ACC112 (cell line): ENCODE data around the gene USH2A.
A peak's percentile ranks its signal among the peaks of the same experiment; 100 is the strongest.

Experiments used
- H2AFZ ChIP-seq: fragments of 200-600 bp; sonication (generic); one replicate; pipeline ENCODE4 v1.6.0; 2017; ENCODE audit warnings: antibody characterized with exemption, low read length; ENCODE audit not compliant: unreplicated experiment
- H3K27ac ChIP-seq: fragments of 200-600 bp; sonication (generic); 2 replicates; pipeline ENCODE4 v1.5.1; 2014; ENCODE audit warnings: low read depth, mild to moderate bottlenecking, antibody characterized with exemption, low read length, moderate library complexity
- H3K27me3 ChIP-seq: fragments of 200-600 bp; sonication (generic); 2 replicates; pipeline ENCODE4 v1.6.1; 2014; ENCODE audit warnings: mild to moderate bottlenecking, antibody characterized with exemption, low read length, moderate library complexity, mixed read lengths; ENCODE audit not compliant: insufficient read depth
- H3K36me3 ChIP-seq: fragments of 200-600 bp; sonication (generic); 2 replicates; pipeline ENCODE4 v1.6.1; 2016; ENCODE audit warnings: mild to moderate bottlenecking, antibody characterized with exemption, low read length, moderate library complexity, mixed read lengths; ENCODE audit not compliant: insufficient read depth
- H3K4me1 ChIP-seq: fragments of 200-600 bp; sonication (generic); one replicate; pipeline ENCODE4 v1.6.1; 2016; ENCODE audit warnings: low read length, mixed read lengths; ENCODE audit not compliant: insufficient read depth, unreplicated experiment, control insufficient read depth
- H3K4me3 ChIP-seq: fragments of 200-600 bp; sonication (generic); 2 replicates; pipeline ENCODE4 v1.5.1; 2014; ENCODE audit warnings: mild to moderate bottlenecking, low read depth, low read length
- H3K79me2 ChIP-seq: fragments of 200-600 bp; sonication (generic); one replicate; pipeline ENCODE4 v1.6.0; 2016; ENCODE audit warnings: low read length; ENCODE audit not compliant: control insufficient read depth, unreplicated experiment, insufficient read depth

The USH2A gene

DNA sequence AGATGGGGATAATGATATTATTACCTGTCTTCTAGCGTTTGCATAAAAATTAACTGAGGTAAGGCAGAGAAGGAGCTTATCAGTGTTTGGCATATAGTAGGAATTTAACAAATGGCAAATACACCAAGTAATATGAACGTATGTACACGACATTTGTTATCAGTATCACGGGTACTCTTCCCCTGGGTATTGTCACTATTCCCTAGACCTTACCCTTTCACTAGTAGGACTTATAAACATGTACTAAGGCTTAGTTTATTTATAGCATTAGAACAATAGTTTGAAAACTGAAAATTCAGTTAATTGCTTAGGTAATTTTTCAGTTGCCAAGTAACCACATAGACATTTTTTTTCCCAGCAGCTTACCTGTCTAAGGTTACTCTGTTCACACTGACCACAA is 669.1 kb downstream of the USH2A start:
- peaks cover 10% of the 10 kb centered on the region for H3K4me1 ChIP-seq
- no peaks in the 10 kb centered on the region for H3K27me3 ChIP-seq
- no peak overlapping the region for H3K4me3 ChIP-seq
- H3K27ac ChIP-seq, result no peak overlapping the region
- no peaks in the 10 kb centered on the region for H3K79me2 ChIP-seq
- H2AFZ ChIP-seq, result no peak overlapping the region
- no peaks in the 10 kb centered on the region for H3K36me3 ChIP-seq

DNA sequence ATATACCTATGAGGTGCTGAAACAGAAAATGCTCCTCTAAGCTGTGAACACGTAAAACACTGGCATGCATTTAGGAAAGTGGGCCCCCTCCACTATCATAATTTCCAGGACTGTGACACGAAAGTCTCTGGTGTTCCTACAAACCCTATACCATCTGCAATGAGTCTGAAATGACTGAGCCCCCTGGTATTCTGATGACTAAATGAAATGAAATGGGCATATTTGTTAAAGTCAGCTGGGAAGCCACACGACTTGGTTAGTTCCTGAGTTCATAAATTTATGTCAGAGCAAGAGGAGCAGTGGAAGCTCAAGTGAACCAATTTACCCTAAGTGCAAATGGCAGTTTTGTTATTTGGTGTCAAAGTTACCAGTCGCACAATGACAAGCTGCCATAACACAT is 673.8 kb downstream of the USH2A start:
- Histone ChIP-seq H2AFZ (peak overlapping the region; percentile 57), H3K4me1 (peaks cover 14% of the 10 kb centered on the region)

DNA sequence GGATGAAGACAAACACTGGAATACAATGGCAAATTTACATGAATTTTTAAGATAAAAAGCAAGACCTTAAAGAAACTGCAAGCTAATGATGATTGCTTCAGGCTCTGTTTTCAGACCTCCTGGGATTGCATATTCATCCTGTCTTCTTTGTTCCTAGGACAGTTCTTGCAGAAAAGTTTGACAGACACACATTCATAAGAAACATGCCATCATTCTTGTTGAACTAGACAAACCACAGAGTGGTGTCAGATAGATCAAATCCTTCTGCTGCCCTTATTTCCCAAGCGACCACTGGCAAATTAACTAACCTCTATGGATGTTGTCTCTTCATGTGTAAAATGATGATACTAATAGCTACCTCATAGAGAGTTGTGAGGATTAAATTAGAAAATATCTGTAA is 674.8 kb downstream of the USH2A start:
- Histone ChIP-seq H3K27ac (no peak overlapping the region), H3K36me3 (no peaks in the 10 kb centered on the region), H3K4me1 (peaks cover 14% of the 10 kb centered on the region), H3K79me2 (no peaks in the 10 kb centered on the region), H3K4me3 (no peak overlapping the region), H3K27me3 (no peaks in the 10 kb centered on the region), H2AFZ (no peak overlapping the region)

More for the DNA sequence above, 673.8 kb downstream of the USH2A start:
- H3K36me3 ChIP-seq, result no peaks in the 10 kb centered on the region
- no peak overlapping the region for H3K27ac ChIP-seq
- no peaks in the 10 kb centered on the region for H3K27me3 ChIP-seq
- H3K4me3 ChIP-seq, result no peak overlapping the region
- no peaks in the 10 kb centered on the region for H3K79me2 ChIP-seq

DNA sequence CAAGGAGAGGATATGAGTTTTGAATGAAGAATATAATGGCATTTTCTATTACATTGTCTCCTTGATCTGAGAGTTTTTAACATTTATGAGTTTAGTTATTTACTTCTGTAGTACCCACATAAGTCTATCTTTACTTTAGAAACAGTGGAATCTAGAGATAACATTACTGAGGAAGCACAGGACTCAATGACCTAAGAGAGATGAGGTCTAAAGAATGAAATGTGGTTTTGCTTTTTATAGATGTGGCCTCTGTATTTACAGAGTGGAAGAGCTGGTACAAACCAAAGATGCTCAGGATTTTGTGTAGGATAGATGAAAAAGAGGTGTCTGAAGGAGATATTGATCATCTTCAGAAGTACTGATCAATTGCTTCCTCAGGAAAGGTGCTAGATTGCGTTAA is 678.8 kb downstream of the USH2A start:
- no peak overlapping the region for H3K27ac ChIP-seq
- no peaks in the 10 kb centered on the region for H3K27me3 ChIP-seq
- peaks cover 8% of the 10 kb centered on the region for H3K4me1 ChIP-seq
- H3K79me2 ChIP-seq, result no peaks in the 10 kb centered on the region
- H3K36me3 ChIP-seq, result no peaks in the 10 kb centered on the region
- H2AFZ ChIP-seq, result no peak overlapping the region
- no peak overlapping the region for H3K4me3 ChIP-seq

DNA sequence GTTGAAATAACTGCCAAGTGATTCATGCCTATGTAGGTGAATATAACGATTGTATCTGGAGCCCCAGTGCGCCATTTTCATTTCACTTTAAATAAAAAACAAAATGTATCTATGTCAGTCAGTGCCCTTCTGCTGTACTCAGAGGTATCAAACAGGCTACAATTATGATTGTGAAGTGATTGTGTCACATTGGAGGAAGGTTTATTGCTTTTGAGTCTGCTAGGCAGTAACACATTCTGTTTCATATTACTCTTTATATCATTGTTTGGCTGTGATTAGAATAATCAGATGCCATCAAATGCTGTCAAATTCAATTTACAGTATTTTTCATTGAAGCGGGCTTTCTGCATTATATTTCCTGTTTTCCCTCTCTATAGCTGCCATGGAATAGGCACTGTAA is 684.2 kb downstream of the USH2A start:
- Histone ChIP-seq H3K27me3 (no peaks in the 10 kb centered on the region), H3K4me1 (no peaks in the 10 kb centered on the region), H3K4me3 (no peak overlapping the region), H2AFZ (no peak overlapping the region), H3K36me3 (no peaks in the 10 kb centered on the region), H3K27ac (no peak overlapping the region), H3K79me2 (no peaks in the 10 kb centered on the region)

DNA sequence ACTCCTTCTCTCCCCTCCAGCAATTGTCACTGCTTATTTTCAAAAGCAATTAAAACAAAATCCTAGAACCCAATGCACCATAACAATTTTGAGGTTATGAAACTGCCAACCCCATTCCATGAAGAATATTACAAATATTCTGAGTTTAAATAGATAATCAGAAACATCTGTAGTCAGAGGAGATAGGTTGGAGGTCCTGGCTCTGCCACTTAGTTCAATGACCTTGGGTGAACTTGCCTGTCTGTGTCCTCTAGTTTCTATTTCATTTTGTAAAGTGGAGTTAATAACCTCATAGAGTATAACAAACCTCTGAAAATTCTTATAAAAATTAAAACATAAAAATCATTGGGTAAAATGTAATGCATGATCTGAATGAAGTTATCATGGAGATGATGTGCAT is 691.5 kb downstream of the USH2A start:
- Histone ChIP-seq H3K27ac (no peak overlapping the region), H3K27me3 (no peaks in the 10 kb centered on the region), H3K79me2 (no peaks in the 10 kb centered on the region)

DNA sequence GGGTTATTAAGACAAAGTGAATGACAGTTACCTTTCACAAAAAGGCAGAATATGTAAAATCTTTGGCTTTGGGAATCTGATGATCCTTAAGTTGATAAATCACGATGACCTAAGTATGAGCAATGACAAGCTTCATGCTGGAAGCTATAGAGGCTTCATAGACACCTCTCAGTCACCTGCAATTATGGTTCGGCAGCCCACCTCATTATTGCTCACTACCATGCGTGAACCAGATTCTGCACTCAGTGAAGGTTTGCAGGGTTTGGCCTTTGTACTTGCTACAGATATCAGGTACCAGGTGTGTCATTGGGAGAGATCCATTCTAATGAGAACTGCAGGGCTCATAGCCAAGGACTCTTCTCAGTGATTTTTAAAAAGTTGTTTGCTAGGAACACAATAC is 692.6 kb downstream of the USH2A start:
- no peak overlapping the region for H2AFZ ChIP-seq
- H3K4me3 ChIP-seq, result no peak overlapping the region
- H3K27me3 ChIP-seq, result no peaks in the 10 kb centered on the region
- H3K79me2 ChIP-seq, result no peaks in the 10 kb centered on the region
- H3K27ac ChIP-seq, result no peak overlapping the region
- no peaks in the 10 kb centered on the region for H3K36me3 ChIP-seq
- H3K4me1 ChIP-seq, result no peaks in the 10 kb centered on the region

More for the DNA sequence above, 691.5 kb downstream of the USH2A start:
- no peak overlapping the region for H3K4me3 ChIP-seq
- no peak overlapping the region for H2AFZ ChIP-seq
- no peaks in the 10 kb centered on the region for H3K36me3 ChIP-seq
- H3K4me1 ChIP-seq, result no peaks in the 10 kb centered on the region

DNA sequence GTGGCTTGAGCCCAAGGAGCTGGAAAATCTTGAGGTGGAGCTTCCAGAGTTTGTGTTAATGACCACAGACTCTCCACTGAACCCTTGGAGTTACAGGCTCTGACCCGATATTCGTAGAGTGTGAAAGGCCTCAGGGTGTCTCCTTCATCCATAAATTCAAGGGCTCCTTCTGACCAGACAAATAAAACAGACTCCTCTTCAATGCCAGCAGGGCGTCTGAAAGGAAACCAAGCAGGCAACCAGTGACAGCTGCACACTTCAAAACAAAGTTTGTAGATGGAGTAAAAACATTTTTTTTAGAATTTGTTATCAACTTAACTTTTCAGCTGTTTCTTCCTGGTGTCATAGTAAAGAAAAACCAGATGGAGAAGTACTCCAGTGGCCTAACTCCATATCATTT is 695.1 kb downstream of the USH2A start:
- H3K4me3 ChIP-seq, result no peak overlapping the region
- H2AFZ ChIP-seq, result no peak overlapping the region
- no peak overlapping the region for H3K27ac ChIP-seq
- no peaks in the 10 kb centered on the region for H3K79me2 ChIP-seq
- H3K4me1 ChIP-seq, result no peaks in the 10 kb centered on the region
- H3K36me3 ChIP-seq, result no peaks in the 10 kb centered on the region
- H3K27me3 ChIP-seq, result no peaks in the 10 kb centered on the region

DNA sequence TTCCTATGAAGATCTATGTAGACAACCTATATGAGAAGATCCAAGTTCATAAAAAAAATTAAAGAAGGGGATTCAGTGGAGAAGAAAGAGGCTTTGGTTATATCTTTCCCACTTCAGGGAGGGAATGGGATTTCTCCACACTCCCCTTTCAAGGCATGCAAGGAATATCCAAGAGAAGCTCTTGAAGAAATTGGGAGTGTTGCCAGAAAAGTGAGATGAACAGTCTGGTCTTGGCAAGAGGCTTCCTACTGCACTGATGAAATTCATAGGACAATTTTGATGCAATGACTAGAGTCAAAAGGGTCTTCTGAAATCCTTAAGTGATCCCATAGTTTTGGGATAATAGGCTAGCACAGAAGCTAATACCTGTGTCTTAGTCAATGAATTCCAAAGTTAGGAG is 703.1 kb downstream of the USH2A start:
- Histone ChIP-seq H3K27me3 (no peaks in the 10 kb centered on the region), H3K79me2 (no peaks in the 10 kb centered on the region), H3K4me1 (no peaks in the 10 kb centered on the region), H3K4me3 (no peak overlapping the region), H2AFZ (no peak overlapping the region), H3K27ac (no peak overlapping the region), H3K36me3 (no peaks in the 10 kb centered on the region)

DNA sequence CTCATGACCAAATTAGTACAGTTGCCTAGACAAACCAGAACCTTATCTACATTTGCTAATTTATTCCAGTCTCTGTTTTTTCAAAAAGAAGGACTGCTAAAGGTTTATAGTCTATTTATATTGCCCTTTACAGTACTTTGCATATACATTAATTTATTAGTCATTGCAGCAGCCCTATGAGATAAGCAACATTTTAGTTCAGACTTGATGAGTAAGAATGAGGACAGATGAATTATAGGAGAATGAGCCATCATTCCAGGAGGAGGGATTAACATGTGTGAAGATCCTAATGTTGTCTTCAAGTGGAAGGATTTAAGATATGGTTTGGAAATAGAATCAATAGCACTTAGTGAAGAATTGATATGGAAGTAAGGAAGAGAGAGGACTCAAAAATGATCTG is 703.7 kb downstream of the USH2A start:
- H3K27me3 ChIP-seq, result no peaks in the 10 kb centered on the region
- H2AFZ ChIP-seq, result no peak overlapping the region
- H3K27ac ChIP-seq, result no peak overlapping the region
- no peaks in the 10 kb centered on the region for H3K4me1 ChIP-seq
- no peaks in the 10 kb centered on the region for H3K79me2 ChIP-seq
- H3K4me3 ChIP-seq, result no peak overlapping the region
- no peaks in the 10 kb centered on the region for H3K36me3 ChIP-seq

DNA sequence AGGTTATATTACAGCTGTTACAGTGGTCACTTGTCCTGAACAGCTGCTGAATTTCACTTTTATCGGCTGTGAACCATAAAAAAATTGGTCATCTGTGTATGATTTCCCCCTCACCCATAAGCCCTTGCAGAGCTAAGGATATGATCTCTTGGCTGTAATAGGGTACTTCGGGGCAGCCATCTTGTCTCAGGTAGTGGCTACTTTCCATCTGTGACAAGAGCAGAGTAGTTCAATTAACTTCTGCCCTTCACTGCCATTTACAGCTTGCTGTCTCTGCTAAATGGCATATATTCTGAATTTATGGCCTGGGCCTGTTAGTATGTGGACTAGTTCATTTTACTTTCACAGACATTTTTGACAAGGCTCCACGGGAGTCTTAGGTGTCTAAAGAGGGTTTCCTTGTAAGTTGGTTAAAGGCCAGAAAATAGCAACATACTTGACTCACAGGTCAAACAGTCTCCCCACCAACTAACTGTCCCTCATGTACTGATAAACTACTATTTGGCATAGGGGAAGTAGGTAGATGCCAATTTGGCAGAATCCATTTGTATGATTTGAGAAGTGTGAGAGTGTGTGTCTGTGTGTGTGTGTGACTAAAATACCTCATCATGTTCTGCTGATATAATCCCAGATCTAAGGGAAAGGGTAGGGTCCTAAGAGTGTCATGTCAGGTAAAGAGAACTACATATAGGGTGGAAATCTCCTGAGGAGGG is 704.5 kb downstream of the USH2A start:
- Histone ChIP-seq H3K27ac (no peak overlapping the region), H3K27me3 (no peaks in the 10 kb centered on the region), H2AFZ (no peak overlapping the region), H3K4me3 (no peak overlapping the region), H3K36me3 (no peaks in the 10 kb centered on the region), H3K79me2 (no peaks in the 10 kb centered on the region), H3K4me1 (no peaks in the 10 kb centered on the region)
